GM19463 (cell line): ENCODE results near the gene FOXJ3.

ENCODE experiments used
- ATAC-seq: cut with Tn5 transposase; IDR thresholded peaks from one replicate; pipeline ENCODE4 v1.9.1; 2021; ENCODE audit warnings: mild to moderate bottlenecking, moderate library complexity; ENCODE audit not compliant: unreplicated experiment

FOXJ3 gene

DNA sequence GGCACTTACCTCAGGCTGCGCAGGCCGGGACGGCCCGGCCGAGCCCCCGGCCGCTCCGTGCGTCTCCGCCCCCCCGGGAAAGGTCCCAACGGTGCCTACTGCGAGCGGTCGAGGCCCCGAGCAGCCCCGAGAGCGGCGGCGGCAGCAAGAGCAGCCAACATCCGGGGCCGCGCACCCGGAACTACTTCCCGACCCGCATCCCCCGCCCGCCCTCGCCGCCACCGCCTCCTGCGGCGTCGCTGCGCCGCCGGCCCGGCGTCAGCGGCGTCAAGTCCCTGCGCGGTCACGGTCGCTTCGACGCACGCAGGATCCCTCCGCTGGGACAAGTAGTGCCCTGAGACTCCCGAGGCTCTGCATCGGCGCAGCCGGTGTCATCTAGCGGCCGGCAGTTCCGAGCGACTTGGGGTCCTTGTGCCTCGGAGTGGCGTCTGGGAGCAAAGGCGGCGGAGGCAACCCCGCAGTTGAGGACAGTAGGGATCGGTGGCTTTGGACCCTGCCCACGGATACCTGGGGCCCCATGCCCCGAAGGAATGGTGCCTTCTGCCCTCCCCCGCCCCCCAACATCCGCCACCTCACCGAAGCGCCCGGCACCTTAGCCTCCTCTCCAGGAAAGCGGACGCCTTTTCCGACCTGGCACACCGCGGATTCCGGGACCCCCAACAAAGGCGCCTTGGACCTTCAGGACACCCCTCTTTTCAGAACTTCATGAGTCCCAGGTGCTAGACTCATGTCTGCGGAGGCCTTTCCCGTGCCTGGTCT, at the start of gene FOXJ3:
FOXJ3 (minus strand) TSS at position 186 of the 759 bp plus-strand sequence. CDS start 24,142 bp downstream, outside the sequence.
- peak; percentile 78 for ATAC-seq

DNA sequence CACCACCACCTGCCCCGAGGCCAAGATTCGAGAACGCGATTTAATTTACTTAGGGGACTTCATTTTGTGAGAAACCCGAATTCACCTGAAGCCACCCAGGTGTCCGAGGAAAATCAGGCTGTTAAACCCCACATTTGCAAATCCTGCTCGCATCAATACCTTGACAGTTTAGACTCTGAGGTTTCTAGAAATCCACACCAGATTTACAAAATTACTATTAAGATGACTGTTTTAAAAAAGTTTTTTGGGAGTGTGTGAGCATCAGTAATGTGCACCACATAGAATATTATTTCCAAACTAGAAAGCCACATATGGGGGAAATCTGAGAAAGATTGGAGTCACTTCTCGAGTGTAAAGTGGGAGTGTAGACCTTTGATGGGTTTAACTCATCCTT, 46.2 kb upstream of the FOXJ3 start:
- no peak for ATAC-seq

DNA sequence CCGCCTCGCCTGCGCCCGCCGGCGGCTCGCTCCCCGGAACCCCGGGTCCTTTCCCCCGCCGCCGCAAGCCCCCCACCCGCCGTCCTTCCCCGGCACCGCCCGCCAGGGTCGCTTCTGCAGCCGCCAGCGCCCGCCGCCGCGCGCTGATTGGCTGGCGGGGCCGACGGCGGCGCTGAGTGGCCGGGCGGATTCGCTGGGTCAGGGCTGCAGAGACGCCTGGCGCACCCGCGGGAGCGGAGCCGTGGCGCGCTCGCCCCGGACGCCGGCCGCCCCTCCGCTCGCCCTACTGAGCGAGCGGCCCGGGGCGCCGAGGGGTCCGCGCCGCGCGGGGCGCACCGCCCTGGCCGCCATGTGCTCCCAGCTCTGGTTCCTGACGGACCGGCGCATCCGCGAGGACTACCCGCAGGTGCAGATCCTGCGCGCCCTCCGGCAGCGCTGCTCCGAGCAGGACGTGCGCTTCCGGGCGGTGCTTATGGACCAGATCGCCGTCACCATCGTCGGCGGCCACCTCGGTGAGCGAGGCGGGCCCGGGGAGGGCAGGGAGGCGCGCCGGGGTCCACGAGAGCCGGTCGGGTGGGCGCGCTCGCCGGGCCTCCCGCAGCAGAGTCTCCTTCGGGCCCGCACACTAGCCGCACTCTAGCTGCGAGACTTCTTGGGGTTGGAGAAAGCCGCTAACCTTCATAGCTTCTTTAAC, 45.7 kb upstream of the FOXJ3 start, which contains the start of gene RIMKLA:
RIMKLA (plus strand) TSS at position 207 of the 694 bp plus-strand sequence; CDS start at position 350, 143 bp downstream.
- ATAC-seq, result peak; percentile 92

DNA sequence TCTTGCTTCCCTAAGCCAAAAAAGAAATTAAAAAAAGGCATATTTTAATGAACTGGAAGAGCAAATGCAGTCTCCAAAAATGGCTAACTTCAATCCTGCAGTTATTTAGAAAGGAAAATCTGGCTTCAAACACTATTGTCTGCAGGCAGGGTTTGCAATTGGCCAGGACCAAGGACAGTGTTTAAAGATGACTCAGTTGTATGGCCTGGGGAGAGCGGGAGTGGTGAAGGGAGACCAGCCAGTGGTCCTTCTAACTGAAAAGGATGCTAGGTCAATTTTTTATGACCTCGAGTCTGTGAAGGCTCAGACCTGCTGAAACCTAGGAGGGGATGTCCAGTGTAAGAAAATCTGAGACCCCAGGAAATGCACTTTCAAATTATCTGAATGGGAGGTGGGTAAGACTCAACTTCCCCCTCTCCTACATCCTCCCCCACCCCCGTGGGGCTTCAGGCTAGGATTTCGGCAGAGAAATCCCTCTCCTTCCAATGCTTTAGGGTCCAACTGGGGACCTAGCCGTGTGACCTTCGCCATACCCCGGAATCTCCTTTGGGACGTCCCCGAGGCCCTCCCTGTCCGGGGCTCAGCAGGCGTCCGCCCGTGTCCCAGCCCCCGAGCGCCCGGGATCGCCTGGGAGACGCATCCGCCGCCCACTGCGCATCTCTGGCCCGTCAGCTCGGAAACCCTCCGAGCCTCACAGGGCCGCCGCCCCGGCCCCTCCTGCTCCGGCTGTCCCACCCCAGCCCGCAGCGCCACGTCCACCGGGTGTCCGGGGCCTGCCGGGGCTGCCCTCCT, 45.0 kb upstream of the FOXJ3 start:
- ATAC-seq, result peak; percentile 29

DNA sequence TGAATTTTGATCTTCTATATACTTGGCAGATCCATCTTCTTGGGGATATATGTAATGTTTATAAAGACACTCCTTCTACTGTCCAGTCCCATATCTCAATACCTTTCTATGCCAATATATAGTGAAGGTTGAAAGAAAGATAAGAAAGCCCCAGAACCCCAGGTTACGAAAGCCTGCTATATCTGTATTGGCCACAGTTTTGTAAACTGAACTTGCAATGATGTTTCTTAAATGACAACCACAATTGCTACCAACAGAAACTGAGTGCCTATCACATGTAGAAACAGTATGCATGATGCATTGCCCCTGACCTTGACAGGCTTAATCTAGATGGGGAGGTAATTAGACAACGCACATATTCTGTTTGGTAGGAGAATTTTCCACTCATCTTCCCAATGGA, 37.8 kb upstream of the FOXJ3 start:
- ATAC-seq, result no peak

DNA sequence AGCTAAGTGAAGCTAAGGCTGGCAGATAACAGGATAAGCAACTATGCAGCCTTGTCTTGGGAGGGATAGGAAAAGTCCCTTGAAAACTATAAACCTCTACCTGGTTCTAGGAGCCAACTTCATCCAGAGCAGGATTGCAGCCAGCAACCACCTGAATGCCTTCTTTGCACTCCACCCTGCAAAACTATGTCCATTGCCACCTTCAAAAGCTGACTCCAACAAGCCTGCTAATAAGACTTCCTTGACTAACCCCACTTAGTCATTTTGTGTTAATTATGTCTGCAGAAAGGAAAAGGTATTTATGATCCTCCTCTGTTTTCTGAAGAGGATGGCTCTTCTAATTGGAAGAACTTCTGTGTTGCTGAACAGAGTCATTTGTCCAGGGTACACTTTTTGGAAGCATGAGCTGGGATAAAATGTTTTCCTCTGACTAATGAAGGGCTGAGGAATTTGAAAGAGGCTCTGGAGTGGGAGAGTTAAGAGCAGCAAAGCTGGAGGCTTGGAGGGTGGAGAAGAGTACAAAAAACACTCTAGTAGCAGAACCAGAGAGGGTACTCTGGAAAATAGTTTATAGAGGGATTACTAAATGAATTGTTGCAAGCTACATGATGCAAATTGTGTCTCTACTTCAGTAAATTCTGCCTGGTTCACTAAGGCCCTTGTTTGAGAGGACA, 36.0 kb upstream of the FOXJ3 start:
- no peak for ATAC-seq

DNA sequence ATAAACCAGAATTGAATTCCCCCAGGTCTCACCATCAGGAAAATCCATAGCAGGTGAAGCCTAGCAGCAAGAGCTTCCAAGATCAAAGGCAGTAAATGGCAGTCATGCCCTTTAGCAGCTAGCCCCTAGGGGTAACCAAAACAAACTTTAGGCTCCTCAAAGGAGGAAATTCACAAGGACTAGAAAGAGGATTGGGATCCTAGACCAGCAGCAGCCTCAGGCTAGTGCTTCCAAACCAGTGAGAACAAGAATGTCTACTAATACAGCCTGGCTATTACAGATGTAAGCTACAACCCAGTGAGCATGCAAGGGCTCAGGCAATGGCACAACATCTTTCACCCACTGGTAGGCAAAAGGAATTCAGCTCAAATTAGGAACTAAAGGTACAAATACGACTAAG, 34.4 kb upstream of the FOXJ3 start:
- no peak for ATAC-seq

DNA sequence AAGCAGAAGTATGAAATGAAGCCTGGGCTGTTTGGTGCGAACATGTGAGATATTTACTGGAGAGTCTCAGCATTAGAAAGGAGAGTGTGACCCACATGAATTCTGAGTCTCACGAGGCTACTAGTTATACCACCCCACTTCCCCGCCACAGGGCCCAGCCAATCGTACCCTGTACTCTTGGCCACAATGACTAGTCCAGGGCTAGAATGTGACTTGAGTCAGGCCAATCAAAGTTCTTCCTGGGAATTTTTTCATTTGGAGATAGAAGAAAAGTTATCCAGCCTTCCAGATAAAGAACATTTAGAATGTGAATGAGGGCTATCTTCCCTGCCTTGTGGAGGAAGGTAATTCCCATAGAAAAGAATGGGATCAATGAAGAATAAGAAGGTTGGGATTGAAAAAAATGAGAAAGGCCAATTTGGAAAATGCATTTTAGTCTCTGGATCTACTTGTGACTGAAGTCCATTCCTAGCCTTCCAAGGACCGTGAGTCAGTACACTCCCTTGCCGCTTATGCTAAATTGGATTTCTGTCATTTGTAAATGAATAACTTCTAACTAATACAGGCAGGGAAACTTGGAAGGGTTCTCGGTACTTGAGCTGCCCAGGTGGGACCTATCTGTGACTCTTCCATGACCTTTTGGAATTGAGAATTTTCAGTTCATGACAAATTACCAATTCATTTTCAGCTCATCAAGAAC, 33.2 kb upstream of the FOXJ3 start:
- ATAC-seq, result no peak

DNA sequence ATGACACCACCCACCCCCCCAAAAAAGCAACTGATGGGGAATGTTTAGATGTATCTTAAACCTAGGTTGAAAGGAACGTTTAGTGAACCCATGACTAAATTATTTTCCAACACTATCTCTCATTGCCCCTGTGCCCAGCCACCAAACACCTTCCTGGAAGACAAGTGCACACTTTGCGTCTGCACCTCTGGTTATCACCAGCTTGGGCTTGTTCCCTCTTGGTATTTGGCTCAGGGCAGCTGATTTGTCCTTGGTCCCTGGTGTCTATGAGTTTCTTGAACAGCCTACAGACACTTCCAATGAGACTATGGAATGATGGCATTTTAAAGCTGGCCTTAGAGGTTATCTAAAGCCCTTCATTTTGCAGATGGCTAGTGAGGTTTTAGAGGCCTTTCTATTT, 30.1 kb upstream of the FOXJ3 start:
- no peak for ATAC-seq

DNA sequence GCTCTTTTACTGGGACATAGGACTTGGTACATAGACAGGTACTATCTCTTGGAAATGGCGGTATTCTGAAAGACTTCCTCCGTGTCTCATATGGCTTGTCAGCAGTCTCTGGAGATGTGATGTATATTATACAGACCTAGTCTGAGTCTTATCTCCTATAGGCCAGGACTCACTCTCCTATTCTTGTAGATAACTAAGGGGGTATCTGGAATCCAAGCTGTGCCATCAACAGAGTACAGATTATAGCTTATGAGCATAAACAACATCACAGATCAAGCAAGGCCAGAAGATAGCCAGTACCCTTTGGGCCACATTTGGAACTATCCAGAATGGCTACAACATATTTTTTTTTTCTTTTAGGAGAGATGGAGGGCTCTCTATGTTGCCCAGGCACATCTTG, 29.5 kb upstream of the FOXJ3 start:
- no peak for ATAC-seq

DNA sequence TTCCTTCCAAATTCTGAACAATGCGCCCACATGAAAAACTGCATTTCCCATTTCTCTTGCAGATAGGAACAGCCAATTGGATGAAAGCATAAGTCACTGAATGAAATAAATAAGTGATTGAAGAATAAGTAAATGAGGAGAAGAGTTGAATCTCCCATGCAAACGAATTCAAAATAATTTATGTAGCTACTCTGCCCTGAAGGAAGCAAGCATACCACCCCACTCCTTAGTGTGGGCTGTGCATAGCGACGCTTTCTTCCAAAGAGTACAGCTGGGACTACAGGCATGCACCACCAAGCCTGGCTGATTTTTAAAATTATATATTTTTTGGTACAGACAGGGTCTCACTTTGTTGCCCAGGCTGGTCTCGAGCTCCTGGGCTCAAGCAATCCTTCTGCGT, 29.1 kb upstream of the FOXJ3 start:
- no peak for ATAC-seq

DNA sequence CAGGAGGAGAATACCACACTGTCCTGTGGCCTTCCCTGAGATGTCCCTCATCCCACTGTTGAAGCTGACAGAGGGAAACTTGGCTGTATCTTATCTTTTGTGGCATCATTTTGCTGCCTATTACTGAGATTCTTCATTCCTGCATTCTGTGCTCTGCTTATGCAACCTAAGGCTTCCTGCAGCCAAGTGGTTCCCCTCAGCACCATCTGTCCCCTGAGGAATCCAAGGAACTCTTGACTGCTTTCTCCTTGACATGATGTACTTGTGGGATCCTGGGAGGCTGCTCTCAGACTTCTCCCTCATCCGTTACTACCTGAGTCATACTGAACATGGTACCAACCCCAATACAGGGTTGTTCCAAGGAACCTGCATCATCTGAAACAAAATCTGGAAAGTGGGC, 24.4 kb upstream of the FOXJ3 start:
- ATAC-seq, result no peak

DNA sequence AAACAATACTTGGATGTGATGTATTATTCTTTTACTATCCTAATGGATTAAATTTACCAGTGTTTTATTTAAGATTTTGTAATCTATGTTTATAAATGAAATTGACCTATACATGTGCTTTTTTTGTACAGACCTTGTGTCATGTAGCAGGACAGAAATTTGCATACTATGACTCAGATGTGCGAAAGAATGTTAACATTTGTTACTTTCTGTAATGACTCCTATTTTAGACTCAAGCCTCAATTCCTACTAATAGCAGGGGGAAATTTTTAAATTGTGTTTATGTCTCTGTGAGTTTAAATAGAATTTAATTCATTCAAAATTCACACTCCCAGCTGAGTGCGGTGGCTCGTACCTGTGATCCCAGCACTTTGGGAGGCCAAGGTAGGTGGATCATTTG, 23.8 kb upstream of the FOXJ3 start:
- no peak for ATAC-seq

DNA sequence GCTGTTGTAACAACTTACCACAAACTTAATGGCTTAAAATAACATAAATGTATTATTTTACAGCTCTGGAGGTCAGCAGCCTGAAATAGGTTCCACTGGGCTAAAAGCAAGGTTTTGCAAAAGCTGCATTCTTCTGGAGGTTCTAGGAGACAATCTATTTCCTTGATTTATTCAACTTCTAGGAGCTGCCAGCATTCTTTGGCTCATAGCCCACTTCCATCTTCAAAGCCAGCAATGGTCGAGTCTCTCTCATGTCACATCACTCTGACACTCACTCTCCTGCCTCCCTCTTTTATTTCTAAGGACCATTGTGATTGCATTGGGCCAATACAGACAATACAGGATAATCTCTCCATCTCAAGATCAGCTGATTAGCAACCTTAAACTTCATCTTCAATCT, 15.1 kb upstream of the FOXJ3 start:
- no peak for ATAC-seq

DNA sequence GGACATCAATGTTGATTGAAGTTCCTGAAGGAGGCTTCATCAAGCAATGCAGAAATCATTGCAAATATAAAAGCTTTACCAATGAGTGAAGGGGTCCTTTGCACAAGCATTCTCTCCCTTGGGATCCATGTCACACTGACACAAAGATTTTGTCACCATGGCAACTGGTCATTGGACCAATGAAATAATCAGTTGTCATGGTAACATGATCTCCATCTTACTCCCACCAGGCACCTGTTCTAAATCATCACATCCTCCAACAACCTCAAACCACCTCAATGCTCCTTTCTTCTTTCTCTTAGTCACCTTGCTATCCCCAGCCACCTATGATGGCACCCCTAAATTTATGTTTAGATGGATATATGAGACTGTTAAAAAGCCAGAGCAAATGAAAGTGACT, 13.5 kb upstream of the FOXJ3 start:
- no peak for ATAC-seq

DNA sequence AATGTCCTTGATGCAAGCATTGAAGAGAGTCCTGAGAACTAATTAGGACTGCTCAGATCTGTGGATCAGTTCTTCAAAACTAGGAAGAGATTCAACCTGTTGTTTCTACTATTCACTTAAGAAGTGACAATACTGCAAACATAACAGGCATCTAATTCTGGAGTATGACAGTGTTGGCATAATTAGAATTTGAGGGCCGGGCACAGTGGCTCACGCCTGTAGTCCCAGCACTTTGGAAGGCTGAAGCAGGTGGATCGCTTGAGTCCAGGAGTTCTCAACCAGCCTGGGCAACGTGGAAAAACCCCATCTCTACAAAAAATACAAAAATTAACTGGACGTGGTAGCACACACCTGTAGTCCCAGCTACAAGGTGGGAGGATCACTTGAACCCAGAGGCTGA, 8.0 kb upstream of the FOXJ3 start:
- no peak for ATAC-seq

DNA sequence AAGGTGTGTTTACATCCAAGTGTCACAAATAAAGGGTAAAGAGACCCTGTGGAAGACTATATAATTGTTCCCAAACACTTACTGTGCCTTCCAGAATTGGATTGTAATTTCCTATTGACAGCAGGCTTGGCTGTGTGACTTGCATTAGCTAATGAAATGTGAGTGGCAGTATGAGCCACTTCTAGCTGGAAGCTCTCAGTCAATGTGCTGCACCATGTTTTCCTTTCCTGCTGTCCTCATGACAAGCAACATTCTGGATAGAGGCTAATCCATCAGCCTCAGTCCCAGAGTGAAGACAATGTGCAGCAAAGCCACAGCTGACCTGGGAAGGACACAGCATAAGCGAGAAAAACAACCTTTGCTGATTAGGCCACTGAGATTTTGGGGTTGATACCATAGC, 5.9 kb upstream of the FOXJ3 start:
- no peak for ATAC-seq

DNA sequence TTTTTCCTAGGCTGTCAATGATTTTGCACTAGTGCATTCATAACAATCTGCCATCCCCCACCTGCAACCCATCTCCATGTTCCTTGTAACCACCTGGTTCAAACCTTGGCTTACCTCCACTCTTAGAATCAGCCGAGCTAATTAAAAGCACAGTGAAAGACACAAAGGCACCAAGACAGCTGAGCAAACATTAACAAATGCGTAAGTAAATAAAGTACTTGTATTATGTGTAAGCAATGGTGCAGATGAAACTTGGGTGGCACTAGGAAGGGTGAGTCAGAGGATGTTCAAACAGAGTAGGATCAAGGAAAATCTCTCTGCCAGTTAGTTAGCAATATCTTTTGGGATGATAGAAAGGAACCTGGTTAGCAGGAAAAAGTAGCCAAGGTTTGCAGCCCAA, 5.1 kb upstream of the FOXJ3 start:
- ATAC-seq, result no peak

DNA sequence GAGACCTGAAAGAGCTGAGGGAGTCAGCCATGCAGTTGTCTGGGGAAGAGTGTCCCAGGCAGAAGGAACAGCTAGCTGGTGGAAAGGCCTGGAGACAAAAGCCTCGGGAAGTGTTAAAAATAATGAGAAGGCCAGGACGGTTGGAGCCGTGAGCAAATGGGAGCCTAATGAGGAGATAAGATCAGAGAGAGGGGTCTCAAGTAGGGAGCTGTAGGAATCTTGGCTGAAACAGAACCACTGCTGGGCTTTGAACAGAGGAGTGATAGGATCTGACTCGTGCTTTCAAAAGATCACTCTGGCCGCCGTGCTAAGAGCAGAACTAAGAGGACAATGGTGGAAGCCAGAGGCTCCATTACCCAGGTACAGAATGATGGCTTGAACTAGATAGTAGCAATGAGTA, 1.9 kb upstream of the FOXJ3 start:
- no peak for ATAC-seq

DNA sequence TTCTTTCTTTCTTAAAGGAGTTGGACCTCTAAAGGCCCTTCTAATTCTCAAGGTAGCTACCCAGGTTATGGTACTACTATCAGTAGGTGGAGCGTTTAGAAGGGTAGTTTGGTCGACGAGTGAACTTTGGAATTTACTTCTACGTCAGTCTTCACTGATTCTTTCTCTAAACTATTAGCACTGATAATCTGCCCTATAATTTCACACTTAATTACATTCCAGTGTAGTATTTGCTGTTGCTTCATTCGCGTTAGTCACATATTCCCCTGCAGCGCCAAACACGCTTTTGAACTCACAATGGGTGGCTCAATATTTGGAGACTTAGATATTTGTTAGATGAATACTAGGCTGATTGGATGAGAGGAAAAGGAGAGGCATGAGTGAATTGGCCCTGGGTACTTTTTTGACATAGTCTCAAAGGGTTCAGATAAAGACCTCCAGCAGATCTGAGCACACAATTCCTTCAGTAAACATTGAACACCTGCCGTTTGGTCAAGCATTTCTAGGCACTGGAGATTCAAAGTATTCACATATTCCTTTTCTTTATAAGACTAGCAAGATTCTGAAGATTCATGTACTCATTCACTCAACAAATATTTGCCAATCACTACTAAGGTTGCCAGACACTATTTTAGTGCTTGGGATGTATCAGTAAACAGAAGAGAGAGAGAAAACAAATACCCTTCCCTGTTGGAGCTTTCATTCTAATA, 929 bp upstream of the FOXJ3 start:
- no peak for ATAC-seq
